Prostate gland (tissue), 2 donors: ENCODE measurements around the gene SLC16A8. TPM values are rescaled to one million over a fixed set of nuclear protein-coding genes. Genes with fewer than 3 reads are reported as not detected.
"Not testable (repeated sequence)": the region's sequence is repeated elsewhere in the genome, so short reads cannot be mapped to it uniquely, and the experiment has no call there.

Experiments used
- DNase-seq: peaks from one replicate; pipeline ENCODE4 v3.0.0-alpha.2; 2019; ENCODE audit warnings: low spot score
- H3K27ac ChIP-seq, 2 donors: fragments of 200-600 bp; sonication (generic); 2 replicates each; pipeline ENCODE4 v1.5.1; 2017 to 2019
- H3K27me3 ChIP-seq: fragments of 200-600 bp; sonication (generic); replicated peaks from 2 replicates; pipeline ENCODE4 v1.5.1; 2019; ENCODE audit not compliant: insufficient read depth
- H3K36me3 ChIP-seq, 2 donors: fragments of 200-600 bp; sonication (generic); 1 replicate in 1 of 2; 2 replicates in 1 of 2; pipeline versions ENCODE4 v1.5.1 to v1.8.1; 2017 to 2019
- H3K4me1 ChIP-seq: fragments of 200-600 bp; sonication (generic); replicated peaks from 2 replicates; pipeline ENCODE4 v1.5.1; 2019
- H3K4me3 ChIP-seq, 2 donors: fragments of 200-600 bp; sonication (generic); 2 replicates each; pipeline ENCODE4 v1.5.1; 2017 to 2019
- H3K9me3 ChIP-seq: fragments of 200-600 bp; sonication (generic); 2 replicates; pipeline ENCODE4 v1.5.1; 2017
- POLR2A ChIP-seq: fragments of 450-650 bp; IDR thresholded peaks from one replicate; pipeline ENCODE4 v1.6.1; 2016; ENCODE audit warnings: antibody characterized with exemption, mild to moderate bottlenecking
- POLR2AphosphoS5 ChIP-seq: sonication (generic); formaldehyde crosslinking; IDR thresholded peaks from one replicate; pipeline ENCODE4 v1.6.1; 2017; ENCODE audit warnings: antibody characterized with exemption
- WGBS: methylation state at CpG from one replicate; pipeline ENCODE4 v1.1.5; 2018; 5-methylcytosine and 5-hydroxymethylcytosine counted together
- intact Hi-C: fragments of 100-400 bp; cut with DNase I; formaldehyde crosslinking; loops from one replicate; pipeline ENCODE4 v1.14.2; 2022
- total RNA-seq, 2 donors: library from RNA; depleted of rRNA; stranded (reverse); fragments of >200 nt; gene quantifications; one replicate each; pipeline ENCODE4 v1.1.0, GENCODE V29; 2016
- TF ChIP-seq, protein P1 (sequence below), 4 experiments: fragments of 200-600 bp in 2 of 4; fragments of 450-650 bp in 2 of 4; sonication (generic) in 2 of 4; IDR thresholded peaks; 1 replicate in 3 of 4; 2 replicates in 1 of 4; pipeline ENCODE4 v1.5.1; 2016 to 2019; ENCODE audit warnings: antibody characterized with exemption in 4 of 4, mild to moderate bottlenecking in 2 of 4, moderate library complexity in 2 of 4

Gene SLC16A8
- total RNA-seq, 2 donors from 2014 or later, result 0.28 to 0.59 TPM

DNA sequence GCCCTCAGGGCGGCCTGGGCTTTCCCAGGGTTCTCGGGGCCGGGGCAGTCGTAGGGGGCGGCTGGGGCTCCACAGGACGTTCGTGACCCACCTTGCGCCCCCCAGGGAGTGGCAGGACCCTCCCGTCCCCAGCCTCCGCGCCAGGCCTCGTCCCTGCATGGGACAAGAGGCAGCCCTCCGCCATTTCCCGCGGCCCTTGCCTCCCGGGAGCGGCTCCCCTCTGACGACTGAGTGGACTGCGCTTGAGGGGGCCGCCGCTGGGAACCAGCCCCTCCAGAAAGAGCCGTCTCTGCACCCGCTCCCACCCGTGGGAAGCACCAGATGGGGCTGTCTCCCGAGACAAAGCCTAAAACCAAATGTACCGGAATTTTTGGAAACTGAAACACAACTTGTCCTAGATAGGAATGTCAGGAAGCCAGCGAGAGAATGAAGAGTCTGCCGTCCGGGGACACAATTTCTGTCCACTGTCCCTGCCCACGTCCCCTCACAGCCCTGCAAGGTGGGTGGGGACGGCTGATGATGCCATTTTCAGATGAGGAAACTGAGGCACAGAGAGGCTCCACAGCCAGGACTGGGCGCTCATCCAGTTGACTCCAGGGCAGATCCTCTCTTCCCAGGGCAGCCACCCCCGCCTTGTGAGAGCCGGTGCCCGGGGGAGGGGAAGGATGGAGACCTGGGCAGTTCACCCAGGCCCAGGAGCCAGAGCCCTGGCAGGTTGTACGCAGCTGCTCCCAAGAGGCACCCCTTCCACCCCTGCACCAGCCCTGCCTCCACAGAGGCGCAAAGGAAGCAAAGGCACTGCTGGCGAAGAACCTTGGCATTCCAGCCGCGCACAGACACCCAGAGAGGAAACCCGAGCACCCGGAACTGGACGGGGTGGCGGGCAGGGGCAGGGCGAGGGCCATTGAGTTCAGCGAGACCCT lies 44.8 kb downstream of the SLC16A8 start:
- intact Hi-C loops, result no loop called here
- H3K4me1 ChIP-seq, result peaks cover 8% of the 10 kb centered on the region
- H3K27ac ChIP-seq, result peak overlapping the region; percentile 64 to 72
- no peaks in the 10 kb centered on the region for H3K27me3 ChIP-seq
- 51% methylated on average over 26 of the region's 46 CpGs for WGBS
- no peaks in the 10 kb centered on the region for H3K9me3 ChIP-seq
- no peak overlapping the region for H3K4me3 ChIP-seq
- DNase-seq, result no peak
- TF ChIP-seq, protein P1, sequence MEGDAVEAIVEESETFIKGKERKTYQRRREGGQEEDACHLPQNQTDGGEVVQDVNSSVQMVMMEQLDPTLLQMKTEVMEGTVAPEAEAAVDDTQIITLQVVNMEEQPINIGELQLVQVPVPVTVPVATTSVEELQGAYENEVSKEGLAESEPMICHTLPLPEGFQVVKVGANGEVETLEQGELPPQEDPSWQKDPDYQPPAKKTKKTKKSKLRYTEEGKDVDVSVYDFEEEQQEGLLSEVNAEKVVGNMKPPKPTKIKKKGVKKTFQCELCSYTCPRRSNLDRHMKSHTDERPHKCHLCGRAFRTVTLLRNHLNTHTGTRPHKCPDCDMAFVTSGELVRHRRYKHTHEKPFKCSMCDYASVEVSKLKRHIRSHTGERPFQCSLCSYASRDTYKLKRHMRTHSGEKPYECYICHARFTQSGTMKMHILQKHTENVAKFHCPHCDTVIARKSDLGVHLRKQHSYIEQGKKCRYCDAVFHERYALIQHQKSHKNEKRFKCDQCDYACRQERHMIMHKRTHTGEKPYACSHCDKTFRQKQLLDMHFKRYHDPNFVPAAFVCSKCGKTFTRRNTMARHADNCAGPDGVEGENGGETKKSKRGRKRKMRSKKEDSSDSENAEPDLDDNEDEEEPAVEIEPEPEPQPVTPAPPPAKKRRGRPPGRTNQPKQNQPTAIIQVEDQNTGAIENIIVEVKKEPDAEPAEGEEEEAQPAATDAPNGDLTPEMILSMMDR (IDR thresholded peaks at IDR 0.05), result no peak
- TF ChIP-seq POLR2AphosphoS5 (no peak), POLR2A (no peak)
- no peaks in the 10 kb centered on the region for H3K36me3 ChIP-seq

DNA sequence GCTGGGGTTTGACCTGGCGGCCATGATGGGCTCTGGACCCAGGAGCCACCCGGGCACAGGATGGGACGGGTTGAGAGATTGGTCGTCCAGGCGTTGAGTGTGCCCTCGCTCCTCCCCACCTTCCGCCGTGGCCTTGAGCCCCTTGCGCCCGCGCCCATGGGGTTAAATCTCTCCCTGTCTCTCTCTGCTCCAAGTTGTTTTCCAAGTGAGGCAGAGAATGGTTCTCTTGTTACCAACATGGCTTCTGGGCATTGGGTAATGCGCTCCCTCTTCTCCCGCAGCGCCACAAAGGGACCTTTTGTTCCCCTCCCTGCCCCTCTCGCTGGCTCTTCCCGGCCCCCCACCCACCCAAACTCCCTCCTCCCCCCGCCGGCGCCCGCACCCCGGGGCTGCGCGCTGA lies 45.6 kb downstream of the SLC16A8 start:
- TF ChIP-seq POLR2A (no peak), POLR2AphosphoS5 (no peak)
- TF ChIP-seq, protein P1 (IDR thresholded peaks at IDR 0.05), result no peak
- no peak for DNase-seq
- 85% methylated on average over 23 of the region's 23 CpGs for WGBS
- Histone ChIP-seq H3K4me1 (peaks cover 11% of the 10 kb centered on the region), H3K36me3 (no peaks in the 10 kb centered on the region), H3K27me3 (no peaks in the 10 kb centered on the region), H3K9me3 (no peaks in the 10 kb centered on the region), H3K4me3 (no peak overlapping the region), H3K27ac (peak overlapping the region in 1 of 2 donors; percentile 72)
- intact Hi-C loops, result no loop called here

DNA sequence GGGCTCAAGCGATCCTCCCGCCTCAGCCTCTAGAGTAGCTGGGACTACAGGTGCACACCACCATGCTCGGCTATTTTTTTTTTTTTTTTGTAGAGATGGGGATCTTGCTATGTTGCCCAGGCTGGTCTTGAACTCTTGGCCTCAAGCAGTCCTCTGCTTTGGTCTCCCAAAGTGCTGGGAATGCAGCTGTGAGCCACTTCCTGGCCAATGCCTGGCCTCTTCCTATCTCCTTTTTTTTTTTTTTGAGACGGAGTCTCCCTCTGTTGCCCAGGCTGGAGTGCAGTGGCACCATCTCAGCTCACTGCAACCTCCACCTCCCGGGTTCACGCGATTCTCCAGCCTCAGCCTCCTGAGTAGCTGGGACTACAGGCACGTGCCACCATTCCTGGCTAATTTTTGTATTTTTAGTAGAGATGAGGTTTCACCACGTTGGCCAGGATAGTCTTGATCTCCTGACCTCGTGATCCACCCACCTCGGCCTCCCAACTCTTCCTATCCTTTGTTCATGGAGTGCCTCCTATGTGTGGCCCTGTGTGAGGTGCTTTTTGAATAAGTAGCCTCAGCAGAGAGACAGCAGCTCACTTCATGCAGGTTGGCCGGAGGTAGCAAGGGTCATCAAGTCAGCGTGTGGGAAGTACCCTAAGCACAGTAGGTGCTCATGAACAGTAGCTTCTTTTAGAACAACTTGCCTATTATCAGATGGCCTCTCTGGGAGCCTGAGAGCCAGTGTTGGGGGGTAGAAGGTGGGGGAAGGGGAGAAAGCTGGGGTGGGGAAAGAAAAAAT lies 46.4 kb downstream of the SLC16A8 start:
- peaks cover 11% of the 10 kb centered on the region for H3K4me1 ChIP-seq
- intact Hi-C loops, result not testable (repeated sequence)
- WGBS, result 86% methylated on average over 13 of the region's 13 CpGs

DNA sequence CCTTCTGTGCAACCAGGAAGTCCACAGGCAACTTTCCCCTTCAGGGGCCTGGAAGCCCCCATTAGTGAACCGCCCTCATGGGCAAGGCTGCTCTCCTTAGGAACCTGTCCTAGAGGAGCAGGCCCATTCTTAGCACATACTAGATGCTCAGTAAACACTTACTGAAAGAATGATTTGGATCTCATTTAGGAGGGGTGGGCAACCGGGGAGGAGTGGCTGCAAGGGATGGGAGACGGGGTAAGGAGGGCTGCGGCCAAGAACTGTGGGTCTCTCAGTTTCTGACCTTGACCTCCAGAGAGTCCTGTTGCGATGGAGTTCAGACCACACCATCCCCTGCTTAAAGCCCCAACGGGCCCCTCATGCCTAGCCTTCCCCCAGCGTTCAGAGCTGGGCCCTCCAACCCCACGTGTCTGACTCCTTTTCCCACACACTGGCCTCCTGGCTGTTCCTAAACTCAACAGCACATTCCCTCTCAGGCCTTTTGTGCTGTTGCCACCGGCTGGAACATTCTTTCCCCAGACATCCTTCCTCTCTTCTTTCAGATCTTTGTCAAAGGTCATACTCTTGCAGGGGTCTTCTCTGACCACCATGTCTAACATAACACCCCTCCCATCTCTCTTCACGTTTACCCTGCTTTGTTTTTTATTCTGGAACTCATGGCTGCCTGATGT lies 47.5 kb downstream of the SLC16A8 start:
- WGBS, result 69% methylated on average over 10 of the region's 10 CpGs
- Histone ChIP-seq H3K27me3 (no peaks in the 10 kb centered on the region), H3K36me3 (no peaks in the 10 kb centered on the region), H3K27ac (peak overlapping the region; percentile 19 to 26), H3K4me1 (peaks cover 11% of the 10 kb centered on the region), H3K9me3 (no peaks in the 10 kb centered on the region), H3K4me3 (no peak overlapping the region)
- TF ChIP-seq POLR2AphosphoS5, result no peak
- TF ChIP-seq, protein P1 (IDR thresholded peaks at IDR 0.05), result no peak
- TF ChIP-seq POLR2A, result no peak
- intact Hi-C loops, result no loop called here
- DNase-seq, result no peak

More for the DNA sequence above, 46.4 kb downstream of the SLC16A8 start:
- H3K4me3 ChIP-seq, H3K27me3 ChIP-seq, H3K9me3 ChIP-seq, DNase-seq, H3K36me3 ChIP-seq: not testable (repeated sequence)
- peak overlapping the region in 1 of 2 donors; percentile 72 for H3K27ac ChIP-seq

DNA sequence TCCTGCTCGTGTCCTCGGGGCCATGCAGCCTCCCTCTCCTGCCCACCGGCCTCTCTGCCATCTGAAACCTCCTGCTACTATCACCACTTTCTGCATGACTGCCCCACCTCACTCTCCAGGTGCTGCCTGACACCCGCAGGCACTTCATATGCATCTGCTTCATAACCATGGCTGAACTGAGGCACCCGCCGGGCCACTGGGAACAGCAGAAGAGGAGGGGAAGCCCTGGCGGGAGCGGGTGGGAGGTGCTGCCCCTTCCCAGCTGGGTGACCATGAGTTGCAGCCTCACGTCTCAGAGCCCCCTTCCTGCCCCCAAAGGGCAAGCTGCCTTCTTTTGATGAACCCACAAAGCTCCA lies 48.5 kb downstream of the SLC16A8 start:
- no peak for DNase-seq
- Histone ChIP-seq H3K27ac (peak overlapping the region in 1 of 2 donors; percentile 70), H3K4me1 (peaks cover 11% of the 10 kb centered on the region), H3K27me3 (no peaks in the 10 kb centered on the region), H3K36me3 (no peaks in the 10 kb centered on the region), H3K4me3 (no peak overlapping the region), H3K9me3 (no peaks in the 10 kb centered on the region)
- TF ChIP-seq, protein P1 (IDR thresholded peaks at IDR 0.05), result no peak
- TF ChIP-seq POLR2AphosphoS5, result no peak
- TF ChIP-seq POLR2A, result no peak
- intact Hi-C loops, result no loop called here
- WGBS, result 87% methylated on average over 9 of the region's 9 CpGs
